Measurements from ENCODE around the gene PHLPP1.

Gene PHLPP1

DNA sequence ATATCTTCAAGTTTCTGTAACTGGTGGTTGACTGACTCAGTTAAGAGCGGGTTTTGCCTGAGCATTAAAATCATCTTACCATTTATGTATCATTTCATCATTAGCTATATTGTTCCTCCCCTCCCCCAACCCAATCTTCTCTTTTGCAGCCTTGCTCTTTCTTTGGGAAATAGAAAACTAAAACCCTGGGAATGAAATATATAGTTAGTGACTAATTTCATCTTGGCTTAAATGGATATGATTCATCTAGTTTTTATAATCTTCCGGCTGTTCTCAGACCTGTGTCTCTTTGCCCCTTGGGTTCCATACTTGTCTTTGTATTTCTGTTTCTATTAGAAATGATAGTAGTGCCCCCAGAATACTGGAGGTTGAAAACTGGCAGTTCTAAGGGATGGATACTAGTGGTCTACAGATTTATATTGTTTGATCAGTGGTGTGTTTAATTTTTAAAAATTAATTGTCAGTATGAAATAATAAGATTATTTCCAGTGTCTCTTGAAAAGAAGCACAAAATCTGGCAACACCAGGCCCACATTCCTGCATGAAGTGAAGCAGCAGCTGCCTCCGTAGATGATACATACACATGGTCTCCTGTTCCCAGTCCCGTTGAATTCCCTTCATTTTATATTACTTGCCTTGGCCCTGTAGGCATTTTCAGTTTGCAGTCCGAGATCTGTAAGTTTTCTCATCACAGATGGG lies 44.5 kb downstream of the PHLPP1 start:
- Histone ChIP-seq H4K20me1 (ENCODE audit: insufficient read depth) (no peaks in the 10 kb centered on the region), H2AFZ (ENCODE audit: low read depth) (no peak overlapping the region), H3K36me3 (ENCODE audit: insufficient read depth) (no peaks in the 10 kb centered on the region), H3K4me3 (IDR thresholded peaks at IDR 0.05; ENCODE audit: insufficient read depth, low read depth, low read length) (no peak overlapping the region), H3K27ac (no peak overlapping the region), H3K27me3 (ENCODE audit: insufficient read depth, low read depth) (no peaks in the 10 kb centered on the region), H3K4me2 (no peak overlapping the region), H3K4me1 (ENCODE audit: low read depth, poor library complexity, severe bottlenecking) (no peaks in the 10 kb centered on the region), H3K79me2 (ENCODE audit: insufficient read depth, low read depth) (no peaks in the 10 kb centered on the region; the same call in 1 of the 2 replicates), H3K9ac (no peak overlapping the region)
- no peak for TF ChIP-seq CTCF (conservative IDR thresholded peaks at IDR 0.05; ENCODE audit: low read depth, low read length)

GRCh38 chr18:62760403-62760734 lies 45.0 kb downstream of the PHLPP1 start:
- Histone ChIP-seq H3K4me3 (IDR thresholded peaks at IDR 0.05; ENCODE audit: insufficient read depth, low read depth, low read length) (no peak overlapping the region), H3K79me2 (ENCODE audit: insufficient read depth, low read depth) (peaks cover 4% of the 10 kb centered on the region; the same call in 1 of the 2 replicates), H3K9ac (no peak overlapping the region), H3K36me3 (ENCODE audit: insufficient read depth) (no peaks in the 10 kb centered on the region), H3K4me2 (no peak overlapping the region), H2AFZ (ENCODE audit: low read depth) (no peak overlapping the region), H3K27ac (no peak overlapping the region), H3K4me1 (ENCODE audit: low read depth, poor library complexity, severe bottlenecking) (no peaks in the 10 kb centered on the region), H4K20me1 (ENCODE audit: insufficient read depth) (no peaks in the 10 kb centered on the region), H3K27me3 (ENCODE audit: insufficient read depth, low read depth) (no peaks in the 10 kb centered on the region)
- TF ChIP-seq CTCF (conservative IDR thresholded peaks at IDR 0.05; ENCODE audit: low read depth, low read length): no peak

- Histone ChIP-seq H3K4me2 (no peak overlapping the region), H3K27ac (no peak overlapping the region), H3K79me2 (ENCODE audit: insufficient read depth, low read depth) (peaks cover 6% of the 10 kb centered on the region; the same call in 1 of the 2 replicates)
These were observed 47.8 kb downstream of the PHLPP1 start for GRCh38 chr18:62763101-62763521.

GRCh38 chr18:62766266-62766665 lies 50.9 kb downstream of the PHLPP1 start:
- H3K4me2 ChIP-seq: no peak overlapping the region
- peaks cover 10% of the 10 kb centered on the region; the same call in 1 of the 2 replicates for H3K79me2 ChIP-seq (ENCODE audit: insufficient read depth, low read depth)
- no peak overlapping the region for H3K9ac ChIP-seq
- no peak overlapping the region for H3K4me3 ChIP-seq (IDR thresholded peaks at IDR 0.05; ENCODE audit: insufficient read depth, low read depth, low read length)
- H3K27me3 ChIP-seq (ENCODE audit: insufficient read depth, low read depth): no peaks in the 10 kb centered on the region
- H3K27ac ChIP-seq: no peak overlapping the region
- no peaks in the 10 kb centered on the region for H4K20me1 ChIP-seq (ENCODE audit: insufficient read depth)
- no peak overlapping the region for H2AFZ ChIP-seq (ENCODE audit: low read depth)
- no peaks in the 10 kb centered on the region for H3K4me1 ChIP-seq (ENCODE audit: low read depth, poor library complexity, severe bottlenecking)
- H3K36me3 ChIP-seq (ENCODE audit: insufficient read depth): no peaks in the 10 kb centered on the region
- no peak for TF ChIP-seq CTCF (conservative IDR thresholded peaks at IDR 0.05; ENCODE audit: low read depth, low read length)

More at GRCh38 chr18:62763101-62763521, 47.8 kb downstream of the PHLPP1 start:
- Histone ChIP-seq H2AFZ (ENCODE audit: low read depth) (no peak overlapping the region), H3K9ac (no peak overlapping the region), H3K4me1 (ENCODE audit: low read depth, poor library complexity, severe bottlenecking) (no peaks in the 10 kb centered on the region), H3K27me3 (ENCODE audit: insufficient read depth, low read depth) (no peaks in the 10 kb centered on the region), H3K36me3 (ENCODE audit: insufficient read depth) (no peaks in the 10 kb centered on the region), H3K4me3 (IDR thresholded peaks at IDR 0.05; ENCODE audit: insufficient read depth, low read depth, low read length) (no peak overlapping the region), H4K20me1 (ENCODE audit: insufficient read depth) (no peaks in the 10 kb centered on the region)
- TF ChIP-seq CTCF (conservative IDR thresholded peaks at IDR 0.05; ENCODE audit: low read depth, low read length): no peak

All from KMS-11 (cell line).